Astrocyte (in vitro differentiated cells and primary cell): Measurements from ENCODE around the gene NPIPA3.

Source experiments
- CTCF ChIP-seq: IDR thresholded peaks from 2 replicates; pipeline ENCODE4 v1.5.1; 2011; ENCODE audit warnings: low read depth, mild to moderate bottlenecking, inconsistent platforms, low read length, moderate library complexity; ENCODE audit not compliant: insufficient read depth
- EZH2 ChIP-seq: IDR thresholded peaks from 2 replicates; pipeline ENCODE4 v1.6.1; 2012; ENCODE audit warnings: mild to moderate bottlenecking, low read length, inconsistent platforms; ENCODE audit not compliant: insufficient read depth

- TF ChIP-seq CTCF (no peak), EZH2 (no peak)
These were observed 30.7 kb upstream of the NPIPA3 start for GRCh38 chr16:14672403-14672971.
